ENCODE data around the gene EXOSC2.

EXOSC2 gene

GRCh38 chr9:130751631-130752355, 58.2 kb downstream of the EXOSC2 start:
- no peaks in the 10 kb centered on the region for H3K9me3 ChIP-seq (ENCODE audit: control extremely low read depth in 1 of 5, control insufficient read depth in 4 of 5, insufficient read depth in 2 of 5, low read depth in 1 of 5, low read length in 4 of 5)
- CTCF ChIA-PET, result no interaction called here
- no peaks in the 10 kb centered on the region for H3K27me3 ChIP-seq (replicated peaks in 2 of 5; ENCODE audit: control insufficient read depth in 4 of 5, insufficient read depth in 5 of 5, low read length in 4 of 5)
- no peak for DNase-seq
- no CpG with 5 or more reads among the region's 7 CpGs for WGBS (ENCODE audit: insufficient coverage)
- POLR2A ChIA-PET, result no interaction called here
- peaks cover 5 to 24% (median 16%) of the 10 kb centered on the region in 4 experiments for H3K4me1 ChIP-seq (ENCODE audit: control extremely low read depth in 1 of 4, control insufficient read depth in 4 of 4, insufficient read depth in 4 of 4, low read length in 3 of 4)
- H3K4me3 ChIP-seq (ENCODE audit: control insufficient read depth in 1 of 7, extremely low read depth in 1 of 7, insufficient read depth in 4 of 7, low read depth in 2 of 7, low read length in 6 of 7), result no peak overlapping the region
- no peak overlapping the region for H3K27ac ChIP-seq (ENCODE audit: insufficient read depth in 1 of 2, low read depth in 1 of 2, low read length in 2 of 2, poor library complexity in 1 of 2, severe bottlenecking in 2 of 2)
- no peaks in the 10 kb centered on the region for H3K36me3 ChIP-seq (ENCODE audit: control insufficient read depth in 4 of 4, insufficient read depth in 4 of 4, low read length in 3 of 4)

All from common myeloid progenitor, CD34-positive (primary cell).